ENCODE measurements around the gene BBX.

DNA sequence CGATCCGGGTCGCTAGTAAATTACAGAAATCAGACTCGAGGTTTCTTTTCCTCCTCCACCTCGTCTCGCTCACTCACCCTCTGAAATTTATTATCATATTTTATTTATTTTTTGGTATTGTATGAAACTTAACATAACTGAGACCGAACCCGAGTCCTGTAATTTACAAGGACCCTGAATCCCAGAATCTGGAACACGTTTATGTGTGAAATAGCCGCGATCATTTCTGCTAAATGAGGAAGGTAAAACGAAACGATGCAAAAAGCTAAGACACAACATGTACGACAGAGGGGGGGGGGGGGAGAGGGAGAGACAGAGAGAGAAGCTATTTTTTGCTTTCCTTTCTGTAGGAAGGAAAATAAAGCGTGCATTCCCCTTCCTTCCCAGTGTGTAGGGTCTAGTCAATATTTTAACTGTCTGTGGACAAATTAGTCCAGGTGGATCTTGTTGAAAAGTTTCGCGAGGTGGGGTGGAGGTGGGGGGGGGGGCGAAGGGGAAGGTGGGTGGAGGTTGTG lies 1.6 kb downstream of the BBX start:
- TF ChIP-seq, protein P1, sequence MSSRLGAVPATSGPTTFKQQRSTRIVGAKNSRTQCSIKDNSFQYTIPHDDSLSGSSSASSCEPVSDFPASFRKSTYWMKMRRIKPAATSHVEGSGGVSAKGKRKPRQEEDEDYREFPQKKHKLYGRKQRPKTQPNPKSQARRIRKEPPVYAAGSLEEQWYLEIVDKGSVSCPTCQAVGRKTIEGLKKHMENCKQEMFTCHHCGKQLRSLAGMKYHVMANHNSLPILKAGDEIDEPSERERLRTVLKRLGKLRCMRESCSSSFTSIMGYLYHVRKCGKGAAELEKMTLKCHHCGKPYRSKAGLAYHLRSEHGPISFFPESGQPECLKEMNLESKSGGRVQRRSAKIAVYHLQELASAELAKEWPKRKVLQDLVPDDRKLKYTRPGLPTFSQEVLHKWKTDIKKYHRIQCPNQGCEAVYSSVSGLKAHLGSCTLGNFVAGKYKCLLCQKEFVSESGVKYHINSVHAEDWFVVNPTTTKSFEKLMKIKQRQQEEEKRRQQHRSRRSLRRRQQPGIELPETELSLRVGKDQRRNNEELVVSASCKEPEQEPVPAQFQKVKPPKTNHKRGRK (CRISPR knock-in tag; IDR thresholded peaks at IDR 0.05; ENCODE audit: borderline replicate concordance) = no peak
- TF ChIP-seq MYBL2 (CRISPR knock-in tag; IDR thresholded peaks at IDR 0.05) (no peak), ZNF396 (CRISPR knock-in tag; IDR thresholded peaks at IDR 0.05; ENCODE audit: borderline replicate concordance) (no peak), CBFB (CRISPR knock-in tag; IDR thresholded peaks at IDR 0.05; ENCODE audit: low read depth) (no peak), FOXJ3 (CRISPR knock-in tag; IDR thresholded peaks at IDR 0.05; ENCODE audit: borderline replicate concordance) (no peak), GTF2I (CRISPR knock-in tag; conservative IDR thresholded peaks at IDR 0.05) (no peak)
- TF ChIP-seq, protein P2, sequence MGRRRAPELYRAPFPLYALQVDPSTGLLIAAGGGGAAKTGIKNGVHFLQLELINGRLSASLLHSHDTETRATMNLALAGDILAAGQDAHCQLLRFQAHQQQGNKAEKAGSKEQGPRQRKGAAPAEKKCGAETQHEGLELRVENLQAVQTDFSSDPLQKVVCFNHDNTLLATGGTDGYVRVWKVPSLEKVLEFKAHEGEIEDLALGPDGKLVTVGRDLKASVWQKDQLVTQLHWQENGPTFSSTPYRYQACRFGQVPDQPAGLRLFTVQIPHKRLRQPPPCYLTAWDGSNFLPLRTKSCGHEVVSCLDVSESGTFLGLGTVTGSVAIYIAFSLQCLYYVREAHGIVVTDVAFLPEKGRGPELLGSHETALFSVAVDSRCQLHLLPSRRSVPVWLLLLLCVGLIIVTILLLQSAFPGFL (CRISPR knock-in tag; IDR thresholded peaks at IDR 0.05; ENCODE audit: borderline replicate concordance) = no peak
- TF ChIP-seq, protein P3, sequence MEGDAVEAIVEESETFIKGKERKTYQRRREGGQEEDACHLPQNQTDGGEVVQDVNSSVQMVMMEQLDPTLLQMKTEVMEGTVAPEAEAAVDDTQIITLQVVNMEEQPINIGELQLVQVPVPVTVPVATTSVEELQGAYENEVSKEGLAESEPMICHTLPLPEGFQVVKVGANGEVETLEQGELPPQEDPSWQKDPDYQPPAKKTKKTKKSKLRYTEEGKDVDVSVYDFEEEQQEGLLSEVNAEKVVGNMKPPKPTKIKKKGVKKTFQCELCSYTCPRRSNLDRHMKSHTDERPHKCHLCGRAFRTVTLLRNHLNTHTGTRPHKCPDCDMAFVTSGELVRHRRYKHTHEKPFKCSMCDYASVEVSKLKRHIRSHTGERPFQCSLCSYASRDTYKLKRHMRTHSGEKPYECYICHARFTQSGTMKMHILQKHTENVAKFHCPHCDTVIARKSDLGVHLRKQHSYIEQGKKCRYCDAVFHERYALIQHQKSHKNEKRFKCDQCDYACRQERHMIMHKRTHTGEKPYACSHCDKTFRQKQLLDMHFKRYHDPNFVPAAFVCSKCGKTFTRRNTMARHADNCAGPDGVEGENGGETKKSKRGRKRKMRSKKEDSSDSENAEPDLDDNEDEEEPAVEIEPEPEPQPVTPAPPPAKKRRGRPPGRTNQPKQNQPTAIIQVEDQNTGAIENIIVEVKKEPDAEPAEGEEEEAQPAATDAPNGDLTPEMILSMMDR (IDR thresholded peaks at IDR 0.05) = no peak
- TF ChIP-seq, protein P4, sequence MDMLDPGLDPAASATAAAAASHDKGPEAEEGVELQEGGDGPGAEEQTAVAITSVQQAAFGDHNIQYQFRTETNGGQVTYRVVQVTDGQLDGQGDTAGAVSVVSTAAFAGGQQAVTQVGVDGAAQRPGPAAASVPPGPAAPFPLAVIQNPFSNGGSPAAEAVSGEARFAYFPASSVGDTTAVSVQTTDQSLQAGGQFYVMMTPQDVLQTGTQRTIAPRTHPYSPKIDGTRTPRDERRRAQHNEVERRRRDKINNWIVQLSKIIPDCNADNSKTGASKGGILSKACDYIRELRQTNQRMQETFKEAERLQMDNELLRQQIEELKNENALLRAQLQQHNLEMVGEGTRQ (CRISPR knock-in tag; IDR thresholded peaks at IDR 0.05) = no peak
- TF ChIP-seq, protein P5, sequence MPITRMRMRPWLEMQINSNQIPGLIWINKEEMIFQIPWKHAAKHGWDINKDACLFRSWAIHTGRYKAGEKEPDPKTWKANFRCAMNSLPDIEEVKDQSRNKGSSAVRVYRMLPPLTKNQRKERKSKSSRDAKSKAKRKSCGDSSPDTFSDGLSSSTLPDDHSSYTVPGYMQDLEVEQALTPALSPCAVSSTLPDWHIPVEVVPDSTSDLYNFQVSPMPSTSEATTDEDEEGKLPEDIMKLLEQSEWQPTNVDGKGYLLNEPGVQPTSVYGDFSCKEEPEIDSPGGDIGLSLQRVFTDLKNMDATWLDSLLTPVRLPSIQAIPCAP (CRISPR knock-in tag; IDR thresholded peaks at IDR 0.05) = no peak
- TF ChIP-seq, protein P6, sequence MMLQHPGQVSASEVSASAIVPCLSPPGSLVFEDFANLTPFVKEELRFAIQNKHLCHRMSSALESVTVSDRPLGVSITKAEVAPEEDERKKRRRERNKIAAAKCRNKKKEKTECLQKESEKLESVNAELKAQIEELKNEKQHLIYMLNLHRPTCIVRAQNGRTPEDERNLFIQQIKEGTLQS (CRISPR knock-in tag; conservative IDR thresholded peaks at IDR 0.05) = no peak
- TF ChIP-seq, protein P7, sequence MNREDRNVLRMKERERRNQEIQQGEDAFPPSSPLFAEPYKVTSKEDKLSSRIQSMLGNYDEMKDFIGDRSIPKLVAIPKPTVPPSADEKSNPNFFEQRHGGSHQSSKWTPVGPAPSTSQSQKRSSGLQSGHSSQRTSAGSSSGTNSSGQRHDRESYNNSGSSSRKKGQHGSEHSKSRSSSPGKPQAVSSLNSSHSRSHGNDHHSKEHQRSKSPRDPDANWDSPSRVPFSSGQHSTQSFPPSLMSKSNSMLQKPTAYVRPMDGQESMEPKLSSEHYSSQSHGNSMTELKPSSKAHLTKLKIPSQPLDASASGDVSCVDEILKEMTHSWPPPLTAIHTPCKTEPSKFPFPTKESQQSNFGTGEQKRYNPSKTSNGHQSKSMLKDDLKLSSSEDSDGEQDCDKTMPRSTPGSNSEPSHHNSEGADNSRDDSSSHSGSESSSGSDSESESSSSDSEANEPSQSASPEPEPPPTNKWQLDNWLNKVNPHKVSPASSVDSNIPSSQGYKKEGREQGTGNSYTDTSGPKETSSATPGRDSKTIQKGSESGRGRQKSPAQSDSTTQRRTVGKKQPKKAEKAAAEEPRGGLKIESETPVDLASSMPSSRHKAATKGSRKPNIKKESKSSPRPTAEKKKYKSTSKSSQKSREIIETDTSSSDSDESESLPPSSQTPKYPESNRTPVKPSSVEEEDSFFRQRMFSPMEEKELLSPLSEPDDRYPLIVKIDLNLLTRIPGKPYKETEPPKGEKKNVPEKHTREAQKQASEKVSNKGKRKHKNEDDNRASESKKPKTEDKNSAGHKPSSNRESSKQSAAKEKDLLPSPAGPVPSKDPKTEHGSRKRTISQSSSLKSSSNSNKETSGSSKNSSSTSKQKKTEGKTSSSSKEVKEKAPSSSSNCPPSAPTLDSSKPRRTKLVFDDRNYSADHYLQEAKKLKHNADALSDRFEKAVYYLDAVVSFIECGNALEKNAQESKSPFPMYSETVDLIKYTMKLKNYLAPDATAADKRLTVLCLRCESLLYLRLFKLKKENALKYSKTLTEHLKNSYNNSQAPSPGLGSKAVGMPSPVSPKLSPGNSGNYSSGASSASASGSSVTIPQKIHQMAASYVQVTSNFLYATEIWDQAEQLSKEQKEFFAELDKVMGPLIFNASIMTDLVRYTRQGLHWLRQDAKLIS (CRISPR knock-in tag; IDR thresholded peaks at IDR 0.05; ENCODE audit: borderline replicate concordance) = no peak

Data from WTC11 (cell line).